UCSD-AML1 (cell line): ENCODE data around the gene SPINT4.
"Not testable (repeated sequence)": the region's sequence is repeated elsewhere in the genome, so short reads cannot be mapped to it uniquely, and the experiment has no call there.

Source experiments
- DNase-seq: peaks from one replicate; lab custom pipeline; 2025; ENCODE audit not compliant: unreplicated experiment; lab: John Stamatoyannopoulos, UW

SPINT4 gene

GRCh38 chr20:45764618-45765282 is 42.6 kb downstream of the SPINT4 start:
- DNase-seq: not testable (repeated sequence)

- no peak for DNase-seq
Measured at GRCh38 chr20:45765307-45765875, 43.2 kb downstream of the SPINT4 start.

GRCh38 chr20:45765980-45766379 is 43.8 kb downstream of the SPINT4 start:
- DNase-seq: no peak

GRCh38 chr20:45768479-45768878 is 46.3 kb downstream of the SPINT4 start:
- DNase-seq: no peak

GRCh38 chr20:45771182-45771759 is 49.1 kb downstream of the SPINT4 start:
- DNase-seq: peak; percentile 78

GRCh38 chr20:45772693-45773092 is 50.5 kb downstream of the SPINT4 start:
- DNase-seq: no peak

- DNase-seq: no peak
Measured at GRCh38 chr20:45774945-45775344, 52.8 kb downstream of the SPINT4 start.

- DNase-seq: no peak
Measured at GRCh38 chr20:45775411-45775810, 53.3 kb downstream of the SPINT4 start.
